C4-2B (cell line): ENCODE data around the gene MRPL44.
A peak's percentile ranks its signal among the peaks of the same experiment; 100 is the strongest.

Experiments
- H3K27ac ChIP-seq: fragments of 450-650 bp; 2 replicates; pipeline ENCODE4 v1.5.1; 2017
- CTCF ChIP-seq: fragments of 450-650 bp; conservative IDR thresholded peaks from 2 replicates; pipeline ENCODE4 v1.5.1; 2017; ENCODE audit warnings: mild to moderate bottlenecking
- ZFX ChIP-seq: fragments of 450-650 bp; IDR thresholded peaks from 2 replicates; pipeline ENCODE4 v1.6.1; 2017

The MRPL44 gene

DNA sequence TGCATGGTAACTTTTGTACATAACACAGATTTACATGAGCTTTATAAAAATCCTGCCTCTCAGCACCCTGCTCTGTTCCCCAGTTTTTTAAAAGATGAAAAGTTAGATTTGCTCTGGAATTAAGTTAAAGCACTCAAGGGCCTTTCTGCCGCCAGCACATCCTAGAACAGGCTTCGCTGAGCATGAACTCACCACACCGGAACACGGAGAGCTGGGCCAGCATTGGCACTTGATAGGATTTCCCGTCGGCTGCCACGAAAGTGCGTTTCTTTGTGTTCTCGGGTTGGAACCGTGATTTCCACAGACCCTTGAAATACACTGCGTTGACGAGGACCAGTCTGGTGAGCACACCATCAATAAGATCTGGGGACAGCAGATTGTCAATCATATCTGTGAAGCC is 34.3 kb downstream of the MRPL44 start:
- no peak for TF ChIP-seq ZFX
- no peak for TF ChIP-seq CTCF
- no peak overlapping the region for H3K27ac ChIP-seq

GRCh38 chr2:223993634-223994232 is 36.5 kb downstream of the MRPL44 start:
- no peak overlapping the region for H3K27ac ChIP-seq
- TF ChIP-seq CTCF (peak; percentile 83), ZFX (no peak)

DNA sequence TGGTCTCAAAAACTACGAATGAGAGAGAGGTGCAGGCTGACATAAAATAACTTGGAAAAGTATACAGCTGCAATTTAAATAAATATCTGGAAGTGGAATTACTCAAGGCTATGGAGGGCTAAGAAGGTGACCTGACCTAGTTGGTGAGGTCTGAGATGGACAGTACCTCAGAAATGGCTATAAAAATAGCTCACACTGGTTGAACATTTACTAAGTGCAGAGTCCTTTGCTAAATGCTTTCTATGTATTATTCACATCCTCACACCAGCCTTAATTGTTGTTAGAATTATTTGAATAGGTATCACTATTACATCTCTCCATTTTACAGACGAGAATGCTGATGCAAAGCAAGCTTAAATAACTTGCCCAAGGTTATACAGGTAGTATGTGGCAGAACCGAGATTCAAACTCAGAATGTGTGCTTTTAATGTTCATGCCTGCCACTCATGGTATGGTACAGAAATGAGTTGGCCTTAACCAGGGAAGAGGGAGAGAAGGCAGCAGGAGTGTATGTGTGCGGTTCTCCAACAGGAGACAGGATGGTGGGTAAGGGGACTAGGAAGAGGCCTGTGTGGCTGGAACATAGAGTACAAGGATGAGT is 37.4 kb downstream of the MRPL44 start:
- no peak for TF ChIP-seq ZFX
- TF ChIP-seq CTCF = no peak
- H3K27ac ChIP-seq = no peak overlapping the region

GRCh38 chr2:223995569-223995968 is 38.3 kb downstream of the MRPL44 start:
- H3K27ac ChIP-seq = no peak overlapping the region
- TF ChIP-seq CTCF (no peak), ZFX (no peak)

DNA sequence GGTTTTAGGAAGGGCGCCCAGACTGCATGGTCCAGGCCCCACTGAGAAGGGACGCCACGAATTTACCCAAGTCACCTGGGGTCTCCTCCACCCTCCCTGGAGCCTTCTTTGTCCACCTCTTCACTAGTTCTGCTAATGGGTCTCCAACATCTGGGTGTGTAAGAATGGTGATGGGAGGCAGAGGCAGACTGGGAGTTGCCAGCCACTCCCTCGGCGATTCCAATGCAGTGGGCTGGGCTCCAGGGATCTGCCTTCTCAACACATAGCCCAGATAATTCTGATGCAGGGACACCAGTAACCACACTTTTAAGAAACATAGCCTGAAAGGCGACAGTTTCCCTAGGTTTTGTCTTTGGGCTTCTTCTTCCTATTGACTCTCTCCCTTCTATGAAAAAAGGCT is 39.1 kb downstream of the MRPL44 start:
- no peak overlapping the region for H3K27ac ChIP-seq
- no peak for TF ChIP-seq CTCF
- no peak for TF ChIP-seq ZFX

GRCh38 chr2:223997938-223998337 is 40.7 kb downstream of the MRPL44 start:
- H3K27ac ChIP-seq = no peak overlapping the region

More at GRCh38 chr2:223997938-223998337, 40.7 kb downstream of the MRPL44 start:
- no peak for TF ChIP-seq ZFX
- TF ChIP-seq CTCF = no peak
